Measurements from ENCODE around the gene CRHR2. TPM values are rescaled to one million over a fixed set of nuclear protein-coding genes. Genes with fewer than 3 reads are reported as not detected.
A peak's percentile ranks its signal among the peaks of the same experiment; 100 is the strongest.
"Not testable (repeated sequence)": the region's sequence is repeated elsewhere in the genome, so short reads cannot be mapped to it uniquely, and the experiment has no call there.

The CRHR2 gene
- polyA plus RNA-seq (2013, experiment 1 of 2; ENCODE audit: insufficient read length), result 0.22 TPM
- 0.17 TPM for polyA plus RNA-seq (2013, experiment 2 of 2; ENCODE audit: insufficient read length)

DNA sequence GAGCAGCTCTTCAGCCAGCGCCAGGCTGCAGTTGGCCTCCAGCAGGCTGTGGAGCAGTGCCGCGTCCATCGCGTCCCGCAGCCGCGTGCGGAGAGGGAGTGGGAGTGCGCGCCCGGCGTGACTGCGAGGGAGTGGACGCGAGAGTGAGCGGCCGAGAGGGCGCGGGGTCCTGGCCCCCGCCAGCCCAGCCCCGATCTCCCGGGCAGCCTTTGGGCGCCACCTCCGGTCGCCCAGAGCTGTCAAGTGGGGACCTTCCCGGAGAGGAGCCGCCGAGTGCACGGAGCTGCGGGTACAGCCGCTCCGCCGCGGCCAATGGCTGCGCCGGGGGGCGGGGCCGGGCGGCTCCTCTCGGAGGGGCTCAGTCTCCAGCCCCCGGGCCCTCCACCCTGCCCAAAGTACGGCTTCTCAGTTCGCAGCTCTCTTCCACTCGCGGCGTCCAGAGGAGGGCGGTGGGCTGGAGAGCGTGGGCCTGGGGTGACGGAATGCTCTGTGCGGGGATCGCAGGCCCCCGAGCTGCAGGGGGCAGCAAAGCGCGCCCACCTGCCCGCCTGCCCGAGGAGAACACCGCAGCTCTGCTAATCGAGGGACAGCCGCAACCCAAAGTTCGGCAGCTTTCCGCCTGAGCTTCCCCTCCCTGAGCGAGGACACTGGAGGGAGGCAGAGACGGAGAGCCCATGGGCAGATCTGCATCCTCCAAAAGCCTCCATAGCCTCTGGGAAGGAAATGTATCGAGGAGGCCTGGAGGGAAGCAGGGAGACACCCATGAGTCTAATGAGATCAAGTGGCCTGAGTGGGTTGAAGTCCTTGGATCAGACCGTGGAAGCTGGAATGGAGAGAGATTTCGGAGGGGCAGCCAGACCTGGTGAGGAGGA, at the start of gene CRHR2:
TSS of gene CRHR2 (minus strand) at position 245 of the 872 bp plus-strand sequence. CDS start at position 69, 176 bp downstream.
- DNase-seq, result no peak

DNA sequence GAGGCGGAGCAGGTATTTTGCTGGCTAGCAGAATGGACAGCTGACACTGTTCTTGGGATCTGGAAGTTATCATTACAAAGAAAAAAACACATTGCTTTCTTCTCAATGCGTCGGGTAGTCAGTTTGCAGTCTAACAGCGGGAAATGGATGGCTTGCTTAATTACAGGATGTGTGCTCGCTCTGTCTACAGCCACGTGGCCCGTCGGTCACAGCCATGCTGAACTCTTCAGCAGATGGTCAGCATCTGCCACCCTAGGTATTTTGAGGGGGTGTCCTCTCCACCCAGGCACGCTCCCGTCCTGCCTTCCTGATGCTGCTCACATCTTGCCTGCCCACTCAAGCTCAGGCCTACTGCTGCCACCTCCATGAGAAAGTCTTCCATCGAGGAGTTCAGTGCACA, 49.3 kb upstream of the CRHR2 start:
- DNase-seq, result no peak

DNA sequence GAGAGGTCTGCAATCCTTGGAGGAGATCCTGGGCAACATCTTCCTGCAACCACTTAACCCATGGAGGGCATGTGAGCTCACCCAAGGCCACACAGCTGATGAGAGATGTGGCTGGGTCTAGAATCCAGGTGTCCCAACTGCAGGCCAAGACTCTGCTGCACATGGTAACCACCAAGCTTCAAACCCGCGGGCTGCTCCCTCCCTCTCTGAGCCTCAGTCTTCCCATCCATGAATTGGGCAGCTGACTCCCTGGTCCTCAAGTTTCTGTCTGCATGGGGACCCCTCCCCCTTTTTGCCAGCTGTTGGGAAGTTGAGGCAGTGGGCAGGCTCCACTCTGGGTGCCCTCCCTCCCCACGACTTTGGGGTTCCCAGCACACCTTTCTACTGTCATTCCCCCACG, 48.7 kb upstream of the CRHR2 start:
- no peak for DNase-seq

DNA sequence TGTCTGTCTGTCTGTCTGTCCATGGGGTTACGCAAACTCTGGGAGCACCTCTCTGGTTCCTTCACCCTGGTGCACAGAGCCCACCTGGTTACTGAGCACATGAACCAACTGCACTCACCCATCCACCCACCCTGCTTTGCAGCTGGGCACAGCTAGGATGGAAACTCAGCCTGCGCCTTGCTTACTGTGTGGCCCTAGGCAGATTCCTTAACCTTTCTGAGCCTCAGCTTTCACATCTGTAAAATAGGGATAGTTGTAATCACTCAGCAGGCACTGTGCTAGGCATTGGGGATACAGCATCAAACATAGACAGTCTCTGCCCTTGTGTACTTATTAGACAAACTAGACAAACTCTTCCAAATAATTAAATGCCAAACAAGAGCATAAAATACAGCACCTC, 47.8 kb upstream of the CRHR2 start:
- no peak for DNase-seq

DNA sequence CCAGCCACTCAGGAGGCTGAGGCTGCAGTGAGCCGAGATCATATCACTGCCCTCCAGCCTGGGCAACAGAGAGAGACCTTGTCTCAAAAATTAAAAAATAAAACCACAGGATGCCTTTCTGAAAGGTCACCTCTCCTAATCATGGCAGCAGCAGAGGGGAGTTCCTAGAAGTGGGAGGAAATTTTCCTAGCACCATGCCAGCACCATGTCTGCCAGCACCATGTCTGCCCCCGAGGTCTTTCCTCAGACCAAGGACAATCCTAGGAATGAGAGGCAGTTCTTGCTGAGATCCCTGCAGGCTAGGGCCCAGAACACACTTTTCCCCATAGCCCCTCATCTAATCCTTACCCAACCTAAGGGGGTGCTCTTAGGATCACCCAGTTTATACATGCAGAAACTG, 47.4 kb upstream of the CRHR2 start:
- no peak for DNase-seq

DNA sequence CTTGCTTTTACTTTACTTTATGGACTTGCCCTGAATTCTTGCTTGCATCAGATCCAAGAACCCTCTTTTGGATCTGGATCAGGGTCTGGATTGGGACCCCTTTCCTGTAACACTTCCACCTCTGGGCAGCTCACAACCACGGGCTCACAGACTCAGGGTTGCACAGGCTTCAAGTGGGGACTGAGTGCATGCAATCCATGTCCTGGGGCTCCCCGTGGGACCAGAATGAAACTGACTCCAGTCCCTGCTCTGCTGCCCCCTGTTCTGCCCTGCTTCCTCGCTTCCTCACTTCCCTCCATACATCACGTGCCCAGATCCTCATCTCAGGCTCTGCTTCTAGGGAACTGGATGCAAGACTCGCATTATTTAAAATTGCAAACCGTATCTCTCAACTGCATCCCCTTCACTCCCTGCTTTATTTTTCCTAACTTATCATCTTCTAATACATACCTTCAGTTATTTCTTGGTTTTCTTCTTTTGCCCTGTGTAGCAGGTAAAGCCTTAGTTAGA, 46.4 kb upstream of the CRHR2 start:
- no peak for DNase-seq

DNA sequence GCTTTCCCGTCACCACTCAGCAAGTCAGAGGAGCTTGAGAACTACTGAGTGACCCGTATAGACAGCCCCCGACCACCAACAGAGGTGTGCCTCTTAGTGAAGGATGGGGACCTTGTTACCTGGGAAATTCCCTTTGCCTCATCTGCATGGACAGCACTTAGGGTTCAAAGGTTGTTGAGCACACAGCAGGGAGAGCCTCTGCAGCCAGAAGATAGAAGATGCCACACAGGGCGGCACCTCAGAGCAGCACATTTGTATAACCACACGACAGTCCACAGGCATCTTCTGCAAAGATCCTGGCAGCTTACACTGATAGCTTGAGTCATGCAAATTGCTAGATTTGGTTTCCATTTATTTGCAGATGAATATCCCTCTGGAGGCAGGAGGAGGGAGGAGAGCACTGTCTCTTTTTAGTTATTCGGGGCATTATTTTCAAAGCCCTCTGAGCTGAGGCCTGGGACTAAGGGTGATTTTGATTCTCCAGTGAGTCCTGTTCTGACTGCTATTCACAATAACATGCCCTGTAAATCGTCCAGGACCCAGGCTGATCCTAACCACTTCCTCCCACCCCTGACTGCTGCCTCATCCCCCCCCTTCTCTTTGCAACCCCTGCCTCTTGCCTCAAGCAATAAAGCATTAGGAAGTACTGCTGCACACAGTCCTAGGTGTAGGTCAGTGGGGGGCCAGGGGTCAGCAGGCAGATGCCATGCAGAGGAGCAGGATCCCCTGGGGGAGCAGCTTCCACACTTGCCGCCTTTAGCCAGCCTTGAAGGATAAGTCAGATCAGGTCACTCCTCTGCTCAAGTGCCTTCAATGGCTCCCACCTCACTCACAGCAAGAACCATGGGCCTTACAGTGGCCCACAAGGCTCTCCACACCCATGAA, 45.0 kb upstream of the CRHR2 start:
- peak; percentile 43 for DNase-seq

DNA sequence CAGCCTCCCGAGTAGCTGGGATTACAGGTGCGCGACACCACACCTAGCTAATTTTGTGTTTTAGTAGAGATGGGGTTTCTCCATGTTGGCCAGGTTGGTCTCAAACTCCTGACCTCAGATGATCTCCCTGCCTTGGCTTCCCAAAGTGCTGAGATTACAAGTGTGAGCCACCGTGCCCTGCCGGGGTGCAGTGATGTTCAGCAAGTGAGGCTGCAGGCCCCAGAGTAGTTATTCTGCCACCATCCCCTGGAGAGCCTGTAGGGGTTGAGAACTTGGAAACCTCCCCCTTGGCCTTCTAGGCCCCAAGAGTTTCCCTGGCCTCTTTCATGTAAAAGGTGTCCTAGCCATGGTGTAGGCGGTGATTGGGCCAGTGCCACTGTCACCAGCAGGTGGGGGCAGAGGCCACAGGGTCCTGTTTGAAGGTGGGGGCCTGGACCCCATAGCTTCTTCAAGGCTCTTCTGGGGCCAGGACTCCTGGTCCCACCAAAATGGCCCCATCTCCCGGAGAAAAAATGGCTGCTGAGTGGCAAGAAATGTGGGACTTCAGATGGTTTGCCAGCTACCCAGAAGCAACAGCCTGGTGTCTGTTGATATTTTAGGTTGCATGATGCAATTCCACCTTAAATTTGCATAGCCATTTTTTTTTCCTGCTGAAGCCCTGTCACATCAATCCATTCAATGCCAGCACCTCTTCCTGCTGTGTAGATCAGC, 44.2 kb upstream of the CRHR2 start:
- DNase-seq, result no peak

DNA sequence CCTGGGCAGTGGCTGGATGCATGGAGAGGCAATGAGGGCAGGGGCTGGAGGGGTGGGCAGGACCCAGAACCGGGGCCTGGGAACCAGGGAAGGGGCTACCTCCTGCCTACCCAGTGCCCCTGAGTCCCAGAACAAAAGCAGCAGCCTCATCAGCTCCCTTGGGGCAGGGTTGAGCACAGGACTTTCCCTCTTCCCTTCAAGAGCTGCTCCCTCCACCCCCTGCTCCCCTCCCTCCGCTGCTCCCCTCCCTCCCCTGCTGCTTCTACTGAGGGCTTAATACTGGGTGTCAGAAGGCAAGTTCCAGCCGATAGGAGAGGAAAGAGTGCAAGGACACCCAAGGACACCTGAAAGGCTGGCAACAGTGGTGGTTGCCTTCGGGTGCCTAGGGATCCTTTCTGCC, 41.5 kb upstream of the CRHR2 start:
- DNase-seq, result no peak

DNA sequence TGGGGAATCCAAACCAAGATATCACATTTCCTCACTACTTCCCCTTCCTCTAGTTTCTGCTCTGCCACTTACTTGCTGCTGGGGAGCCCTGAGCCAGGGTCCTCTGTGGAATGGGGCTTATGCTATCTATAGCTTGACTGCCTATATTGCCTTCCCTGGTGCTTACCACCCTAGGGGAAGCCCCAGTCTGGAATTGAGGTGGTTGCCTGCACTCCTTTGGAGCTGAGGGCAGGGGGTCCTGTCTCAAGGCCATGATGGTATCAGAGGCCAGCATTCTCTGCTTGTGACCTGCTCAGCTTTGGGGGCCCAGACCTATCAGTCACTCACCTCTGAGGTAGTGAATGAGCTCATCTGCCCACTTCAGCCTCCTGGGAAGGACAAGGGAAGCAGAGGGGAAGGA, 40.4 kb upstream of the CRHR2 start:
- DNase-seq, result no peak

DNA sequence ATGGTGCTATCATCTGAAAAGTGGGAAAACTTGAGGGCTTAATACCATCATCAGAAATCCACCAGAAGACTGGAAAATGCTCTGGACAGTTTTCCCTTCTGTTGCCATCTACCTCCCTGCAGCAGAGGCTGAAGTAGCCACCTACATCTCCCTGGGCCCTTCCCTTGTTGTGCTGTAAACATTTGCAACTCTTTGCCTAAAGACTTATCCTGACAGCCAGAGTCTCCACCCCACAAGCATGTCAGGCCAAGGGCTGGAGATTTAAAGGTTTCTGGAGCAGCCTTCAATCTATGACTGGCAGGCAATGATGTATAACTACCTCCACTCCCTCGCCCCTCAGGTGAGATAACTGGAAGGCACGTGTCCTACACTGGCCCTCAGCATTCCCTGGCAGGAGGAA, 39.9 kb upstream of the CRHR2 start:
- DNase-seq, result no peak

DNA sequence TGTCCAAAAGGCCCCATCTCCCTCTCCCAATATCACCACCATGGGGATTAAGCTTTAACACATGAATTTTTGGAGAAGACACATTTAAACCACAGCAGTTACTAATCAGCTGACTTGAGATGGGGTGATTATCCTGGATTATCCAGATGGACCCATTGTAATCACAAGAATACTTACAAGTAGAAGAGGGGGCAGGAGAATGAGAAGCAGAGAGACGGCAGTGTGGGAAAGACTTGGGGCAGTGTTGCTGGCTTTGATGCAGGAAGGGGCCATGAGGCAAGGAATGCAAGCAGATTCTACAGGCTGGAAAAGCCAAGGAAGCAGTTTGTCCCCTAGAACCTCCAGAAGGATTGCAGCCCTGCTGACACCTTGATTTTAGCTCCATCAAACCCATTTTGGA, 39.0 kb upstream of the CRHR2 start:
- no peak for DNase-seq

DNA sequence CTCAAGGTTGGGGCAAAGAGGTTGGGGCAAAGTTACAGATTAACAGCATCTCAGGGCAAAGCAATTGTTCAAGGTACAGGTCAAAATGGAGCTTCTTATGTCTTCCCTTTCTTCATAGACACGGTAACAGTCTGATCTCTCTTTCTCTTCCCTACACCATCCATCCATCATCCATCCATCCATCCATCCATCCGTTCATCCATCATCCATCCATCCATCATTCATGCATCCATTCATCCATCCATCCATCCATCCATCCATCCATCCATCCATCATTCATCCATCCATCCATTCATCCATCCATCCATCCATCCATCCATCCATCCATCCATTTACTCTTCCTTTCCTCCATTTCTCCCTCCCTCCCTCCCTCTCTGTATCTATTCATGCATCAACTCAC, 37.2 kb upstream of the CRHR2 start:
- DNase-seq, result not testable (repeated sequence)

DNA sequence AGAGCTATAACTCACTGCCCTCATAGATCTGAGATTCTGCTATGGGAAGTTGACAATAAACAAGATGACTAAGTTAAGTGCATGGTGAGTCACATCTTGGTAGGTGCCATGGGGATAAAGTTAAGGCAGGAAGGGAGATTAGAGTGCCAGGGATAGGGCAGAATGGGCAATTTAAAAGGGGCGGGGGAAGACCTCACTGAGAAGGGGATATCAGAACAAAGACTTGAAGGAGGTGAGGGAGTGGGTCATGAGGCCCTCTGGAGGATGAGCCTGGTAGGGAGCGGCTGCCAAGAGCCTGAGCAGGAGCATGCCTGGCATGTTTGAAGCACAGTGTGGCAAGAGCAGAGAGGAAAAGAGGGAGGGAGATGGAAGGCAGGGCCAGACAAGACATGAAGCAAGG, 34.9 kb upstream of the CRHR2 start:
- no peak for DNase-seq

DNA sequence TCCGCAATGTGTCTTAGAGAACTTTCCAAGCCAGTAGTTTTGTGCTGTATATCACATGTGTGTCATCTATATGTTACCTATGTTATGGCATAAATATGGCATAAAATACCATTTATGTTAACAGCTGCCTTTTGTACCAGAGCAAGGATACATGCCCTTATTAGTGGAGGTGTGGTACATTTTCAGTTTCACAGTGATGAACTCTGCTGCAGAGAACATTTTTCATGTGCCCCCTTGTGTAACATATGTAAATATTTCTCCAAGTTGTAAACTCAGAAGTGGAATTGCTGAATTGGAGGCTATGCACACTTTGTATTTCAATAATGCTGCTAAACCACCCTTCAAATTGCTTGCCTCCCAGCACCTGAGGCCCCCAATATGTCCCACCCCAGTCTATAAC, 31.9 kb upstream of the CRHR2 start:
- no peak for DNase-seq

DNA sequence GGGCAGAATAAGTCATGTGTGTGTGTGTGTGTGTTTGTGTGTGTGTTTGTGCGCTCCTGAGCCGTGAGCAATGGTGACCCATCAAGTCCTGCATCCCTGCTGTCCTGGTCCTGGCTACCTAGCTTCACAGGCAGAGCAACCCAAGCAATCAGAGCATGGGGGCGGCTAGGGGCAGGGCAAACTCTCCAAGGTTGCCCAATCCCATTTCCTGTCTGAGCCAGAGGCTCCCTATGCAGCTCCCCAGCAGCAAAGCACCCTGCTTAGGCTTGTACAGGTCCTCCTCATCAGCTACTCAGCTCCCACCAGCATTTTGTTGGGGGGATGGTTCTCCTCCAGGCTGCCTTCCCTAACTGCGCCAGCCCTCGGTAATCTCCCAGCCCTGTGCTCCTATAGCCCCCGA, 31.1 kb upstream of the CRHR2 start:
- no peak for DNase-seq

DNA sequence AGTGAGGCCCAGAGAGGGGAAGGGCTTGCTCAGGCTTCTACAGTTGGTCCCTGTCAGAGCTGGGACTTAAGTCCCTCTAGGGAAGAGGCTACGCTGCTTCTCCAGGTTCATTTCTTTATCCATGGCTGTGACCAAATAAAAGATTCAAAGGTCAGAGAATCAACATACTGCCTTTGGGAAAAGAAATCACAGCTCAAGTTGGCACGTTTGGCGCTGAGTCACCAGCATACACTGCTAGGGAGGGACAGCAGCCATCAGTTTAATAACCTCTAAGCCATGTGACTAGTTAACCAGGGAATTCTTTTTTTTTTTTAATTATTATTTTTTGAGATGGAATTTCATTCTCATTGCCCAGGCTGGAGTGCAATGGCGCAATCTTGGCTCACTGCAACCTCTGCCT, 28.4 kb upstream of the CRHR2 start:
- peak; percentile 7 for DNase-seq

DNA sequence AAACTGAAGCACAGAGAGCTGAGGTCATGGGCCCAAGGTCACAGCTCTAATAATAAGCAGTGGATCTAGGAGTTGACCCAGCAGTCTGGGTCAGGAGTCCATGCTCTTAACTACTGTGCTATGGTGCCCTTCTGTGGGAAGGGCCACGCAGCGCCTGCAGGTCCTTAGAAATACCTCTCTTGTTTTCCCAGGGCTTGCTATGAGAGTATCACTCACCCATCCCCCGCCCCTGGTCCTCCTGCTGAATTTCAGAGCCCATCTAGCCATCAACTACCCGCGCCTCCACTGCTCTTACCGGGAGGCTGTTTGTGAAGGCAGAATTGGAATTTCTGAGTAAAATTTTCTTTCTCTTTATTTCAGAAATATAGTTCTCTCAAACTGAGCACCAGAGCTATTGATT, 27.3 kb upstream of the CRHR2 start:
- no peak for DNase-seq

DNA sequence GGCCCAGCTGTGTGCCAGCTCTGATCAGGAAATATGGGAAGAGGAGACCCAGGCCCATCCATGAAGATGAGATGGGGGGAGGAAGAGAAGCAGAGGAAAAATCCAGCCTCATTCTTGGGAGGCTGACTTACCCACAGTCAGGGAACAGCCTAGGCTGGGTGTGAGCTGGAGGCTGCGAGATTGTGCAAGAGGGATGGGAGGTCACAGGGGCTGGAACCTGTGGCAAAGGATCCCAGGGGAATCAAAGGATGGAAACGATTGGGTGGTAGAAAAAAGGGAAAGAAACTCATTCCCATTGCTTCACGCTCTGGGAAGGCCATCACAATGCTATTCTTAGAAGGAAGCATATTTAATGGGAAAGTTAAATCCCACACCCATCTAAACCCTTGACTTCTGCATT, 26.7 kb upstream of the CRHR2 start:
- DNase-seq, result peak; percentile 39

DNA sequence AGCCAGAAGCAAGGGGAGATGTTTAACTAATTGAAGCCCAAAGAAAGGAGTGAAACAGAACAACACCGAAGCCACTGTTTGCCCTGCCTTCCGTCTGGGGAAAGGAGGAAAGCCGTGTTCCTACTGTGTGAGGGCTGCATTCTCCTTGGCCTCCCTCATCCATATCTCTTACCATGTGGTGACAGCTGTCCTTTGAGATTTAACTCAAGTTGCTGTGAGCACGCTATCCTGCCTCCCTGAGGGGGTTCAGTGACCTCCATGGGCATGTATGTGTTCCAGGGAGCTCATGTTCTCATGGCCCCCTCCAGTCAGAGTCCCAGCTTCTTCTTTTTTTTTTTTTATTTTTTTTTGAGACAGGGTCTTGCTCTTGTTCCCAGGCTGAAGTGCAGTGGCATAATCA, 26.2 kb upstream of the CRHR2 start:
- DNase-seq, result peak; percentile 32

DNA sequence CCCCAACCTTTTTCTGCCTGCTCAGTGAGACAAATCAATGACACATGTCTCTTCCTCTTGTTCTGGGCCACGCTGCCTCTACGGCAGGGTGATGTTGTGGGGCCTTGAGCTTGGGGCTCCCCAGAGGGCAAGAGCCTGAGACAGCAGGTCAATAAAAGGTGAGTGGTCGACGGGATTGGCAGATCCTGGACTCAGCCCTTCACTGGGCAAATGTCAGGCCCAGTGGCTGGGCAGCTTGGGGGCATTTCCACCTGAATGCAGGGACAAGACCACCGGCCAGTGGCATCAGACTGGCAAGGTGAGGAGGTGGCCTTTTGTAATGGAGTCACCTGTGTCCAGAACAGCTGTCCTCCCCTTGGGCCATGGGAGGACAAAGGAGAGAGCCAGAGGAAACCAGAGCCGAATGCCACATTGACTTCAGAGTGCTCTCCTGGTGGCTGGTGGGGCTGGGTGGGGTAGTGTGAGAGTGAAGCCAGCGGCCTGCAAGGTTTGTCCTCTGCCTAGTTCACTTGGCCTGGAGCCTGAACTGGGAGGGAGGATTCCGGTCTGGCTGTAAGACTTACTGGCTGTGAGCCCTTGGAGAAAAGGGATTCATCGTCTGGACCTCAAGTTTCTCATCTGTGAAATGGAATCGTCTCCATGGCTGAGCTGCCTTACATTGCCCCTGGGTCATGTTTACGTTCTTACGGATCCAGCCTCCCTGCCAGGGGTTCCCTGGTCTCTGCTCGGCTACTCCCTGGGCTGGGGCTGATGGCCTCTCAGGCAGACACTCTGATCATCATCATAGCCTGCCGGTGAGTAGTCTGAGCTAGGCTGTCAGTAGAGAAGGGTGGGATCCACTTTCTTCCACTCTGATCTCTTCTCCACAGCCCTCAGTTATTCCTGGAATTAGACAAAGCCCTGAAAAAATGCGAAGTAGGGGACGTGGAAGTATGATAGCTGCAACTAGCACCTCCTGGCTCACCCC, 25.4 kb upstream of the CRHR2 start:
- DNase-seq, result peak; percentile 19

Data from fibroblast of skin of scalp (primary cell).